ENCODE results near the gene ACTR1B.

- TF ChIP-seq CTCF (IDR thresholded peaks at IDR 0.05) (no peak), POLR2A (IDR thresholded peaks at IDR 0.05) (no peak)
Observed at GRCh38 chr2:97704989-97705388, 41.1 kb upstream of the ACTR1B start.
